Activated naive CD4-positive, alpha-beta T cell (primary cell): Measurements from ENCODE around the gene PCNX2.
"Not testable (repeated sequence)": the region's sequence is repeated elsewhere in the genome, so short reads cannot be mapped to it uniquely, and the experiment has no call there.

ENCODE experiments used
- DNase-seq, 4 experiments: peaks; one replicate each; lab custom pipeline; 2025; lab: John Stamatoyannopoulos, UW

PCNX2 gene

GRCh38 chr1:233010146-233010545 lies 285.4 kb downstream of the PCNX2 start:
- no peak for DNase-seq

GRCh38 chr1:233006541-233006973 lies 289.0 kb downstream of the PCNX2 start:
- no peak for DNase-seq

GRCh38 chr1:233006108-233006507 lies 289.4 kb downstream of the PCNX2 start:
- DNase-seq, result no peak

GRCh38 chr1:233005703-233006102 lies 289.8 kb downstream of the PCNX2 start:
- DNase-seq, result no peak

GRCh38 chr1:233005156-233005555 lies 290.4 kb downstream of the PCNX2 start:
- no peak for DNase-seq

GRCh38 chr1:233004451-233004850 lies 291.1 kb downstream of the PCNX2 start:
- no peak for DNase-seq

GRCh38 chr1:233003638-233004037 lies 291.9 kb downstream of the PCNX2 start:
- DNase-seq, result not testable (repeated sequence)

GRCh38 chr1:232999956-233000625 lies 295.4 kb downstream of the PCNX2 start:
- no peak for DNase-seq

- no peak for DNase-seq
These were observed 296.9 kb downstream of the PCNX2 start for GRCh38 chr1:232998646-232999045.

GRCh38 chr1:232998138-232998537 lies 297.4 kb downstream of the PCNX2 start:
- no peak for DNase-seq

- DNase-seq, result no peak
These were observed 299.4 kb downstream of the PCNX2 start for GRCh38 chr1:232996143-232996542.

- no peak for DNase-seq
These were observed 300.3 kb downstream of the PCNX2 start for GRCh38 chr1:232995189-232995588.

- DNase-seq, result no peak
These were observed 302.0 kb downstream of the PCNX2 start for GRCh38 chr1:232993555-232993954.

- DNase-seq, result no peak
These were observed 303.3 kb downstream of the PCNX2 start for GRCh38 chr1:232992227-232992626.

GRCh38 chr1:232991238-232991637 lies 304.3 kb downstream of the PCNX2 start:
- DNase-seq, result no peak

- no peak for DNase-seq
These were observed 305.1 kb downstream of the PCNX2 start for GRCh38 chr1:232990176-232991128.

GRCh38 chr1:232988572-232989040 lies 306.9 kb downstream of the PCNX2 start:
- no peak for DNase-seq

- DNase-seq, result no peak
These were observed 307.8 kb downstream of the PCNX2 start for GRCh38 chr1:232987774-232988140.

- DNase-seq, result no peak
These were observed 308.3 kb downstream of the PCNX2 start for GRCh38 chr1:232987046-232987773.

GRCh38 chr1:232986527-232986922 lies 309.0 kb downstream of the PCNX2 start:
- no peak for DNase-seq

GRCh38 chr1:232985882-232986526 lies 309.5 kb downstream of the PCNX2 start:
- no peak for DNase-seq
